Dermis microvascular lymphatic vessel endothelial cell (primary cell): ENCODE results near the gene RPUSD4. TPM values are rescaled to one million over a fixed set of nuclear protein-coding genes. Genes with fewer than 3 reads are reported as not detected.

Source experiments
- DNase-seq, 2 donors: peaks; one replicate each; pipeline versions ENCODE4 v3.0.0 to v3.0.0-alpha.2; 2010; ENCODE audit warnings: low read depth in 2 of 2
- total RNA-seq: library from RNA; depleted of rRNA; stranded (reverse); fragments of >200 nt; gene quantifications from 2 replicates; pipeline ENCODE4 v1.2.1, GENCODE V29; 2014

Gene RPUSD4
- total RNA-seq, 1 donor from 2014 or later = 31.2 TPM

DNA sequence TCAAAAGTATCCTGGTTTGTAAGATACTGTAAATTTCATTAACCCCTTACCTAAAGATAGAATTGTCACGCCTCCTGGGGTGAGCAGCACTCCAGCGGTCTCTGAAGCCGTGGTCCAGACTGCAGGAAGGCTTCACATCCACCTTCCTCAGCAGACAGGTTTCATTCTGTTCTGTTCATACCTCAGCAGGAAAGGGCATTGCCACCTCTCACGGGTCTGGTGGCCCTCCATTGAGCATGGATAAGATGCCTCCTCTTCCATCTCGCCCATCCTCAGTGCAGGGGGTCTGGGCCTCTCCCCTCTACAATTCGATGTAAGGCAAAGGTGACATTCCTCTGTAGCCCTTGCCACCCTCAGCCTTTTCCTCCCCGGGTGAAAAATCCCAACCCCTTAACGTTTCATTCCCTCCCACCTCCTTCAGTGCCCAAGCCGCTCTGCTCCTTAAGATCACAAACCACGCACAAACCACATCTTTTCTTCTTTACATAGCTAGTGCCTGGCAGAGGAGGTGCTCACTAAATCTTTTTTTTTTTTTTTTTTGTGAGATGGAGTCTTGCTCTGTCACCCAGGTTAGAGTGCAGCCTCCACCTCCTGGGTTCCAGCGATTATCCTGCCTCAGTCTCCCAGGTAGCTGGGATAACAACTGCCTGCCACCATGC is 28.5 kb downstream of the RPUSD4 start:
- DNase-seq = no peak

GRCh38 chr11:126181939-126182730 is 29.3 kb downstream of the RPUSD4 start:
- DNase-seq = no peak

DNA sequence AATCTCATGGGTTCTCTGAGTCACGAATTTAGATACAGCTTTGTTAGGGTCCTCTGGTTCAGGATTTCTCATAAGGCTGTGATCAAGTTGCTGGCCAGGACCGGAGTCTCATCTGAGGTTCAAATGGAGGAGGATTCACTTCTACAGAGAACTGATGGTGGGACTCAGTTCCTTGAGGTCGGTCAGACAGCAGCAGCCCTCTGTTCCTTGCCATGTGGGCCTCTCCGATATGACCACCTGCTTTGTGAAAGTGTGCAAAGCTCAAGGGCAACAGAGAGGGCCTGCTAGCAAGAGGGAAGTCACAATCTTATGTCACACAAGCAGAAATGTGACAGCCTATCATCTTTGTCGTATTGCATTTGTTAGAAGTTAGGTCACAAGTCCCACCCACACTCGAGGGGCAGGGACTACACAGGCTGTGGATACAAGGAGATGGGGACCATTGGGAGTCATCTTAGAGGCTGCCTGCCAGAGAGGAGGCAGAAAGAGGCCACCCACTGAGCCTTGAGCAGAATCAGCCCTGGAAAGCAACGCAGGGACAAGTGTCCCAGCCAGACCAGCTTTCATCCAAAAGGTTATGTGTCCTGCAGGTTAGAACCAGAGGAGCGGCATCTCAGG is 34.5 kb downstream of the RPUSD4 start:
- DNase-seq = no peak

- peak in 1 of 2 donors; percentile 24 for DNase-seq
Observed at GRCh38 chr11:126175393-126175792, 36.1 kb downstream of the RPUSD4 start.

GRCh38 chr11:126174816-126175215 is 36.6 kb downstream of the RPUSD4 start:
- no peak for DNase-seq

- DNase-seq = no peak
Observed at GRCh38 chr11:126173257-126173656, 38.2 kb downstream of the RPUSD4 start.

DNA sequence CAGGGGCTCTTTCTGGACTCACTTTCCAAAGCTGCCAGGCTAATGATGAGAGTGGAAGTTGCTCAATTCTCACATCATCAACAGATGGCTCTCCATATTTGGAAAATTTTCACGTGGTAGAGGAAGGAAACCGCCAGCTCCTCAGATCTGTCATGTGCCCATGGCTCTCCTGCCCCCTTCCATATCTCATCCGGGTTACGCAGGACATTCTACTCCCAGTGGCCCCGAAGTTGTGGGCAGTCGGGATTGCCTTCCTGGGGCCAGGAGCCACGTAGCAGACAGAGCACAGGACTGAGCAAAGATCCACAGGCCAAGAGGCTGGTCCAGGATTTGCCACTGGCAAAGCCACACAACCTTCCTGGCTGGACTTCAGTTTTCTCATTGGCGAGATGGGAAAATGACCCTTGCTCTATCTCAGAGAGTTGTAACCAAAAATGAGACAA is 38.8 kb downstream of the RPUSD4 start:
- DNase-seq = peak in 1 of 2 donors; percentile 43

DNA sequence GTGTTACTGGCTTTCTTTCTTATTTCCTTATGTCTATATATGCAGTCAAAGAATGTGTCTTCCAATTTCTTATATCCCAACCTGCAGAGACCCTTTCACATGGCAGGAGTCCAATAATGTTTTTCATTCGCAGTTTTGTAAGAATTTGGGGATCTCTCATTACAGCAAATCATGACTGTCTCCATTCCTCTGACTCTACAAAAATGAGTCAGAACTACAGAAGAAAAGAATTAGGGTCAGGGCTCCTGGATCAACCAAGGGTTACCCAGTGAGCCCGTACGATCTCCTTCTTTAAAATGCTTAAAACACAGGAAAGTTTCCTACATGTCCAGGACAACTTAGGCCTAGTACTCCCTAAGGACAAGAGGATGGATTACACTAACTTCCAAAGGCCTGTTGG is 42.2 kb downstream of the RPUSD4 start:
- no peak for DNase-seq

GRCh38 chr11:126167488-126167887 is 44.0 kb downstream of the RPUSD4 start:
- DNase-seq = no peak

GRCh38 chr11:126166413-126166812 is 45.0 kb downstream of the RPUSD4 start:
- no peak for DNase-seq

GRCh38 chr11:126165757-126166156 is 45.7 kb downstream of the RPUSD4 start:
- DNase-seq = no peak

GRCh38 chr11:126165311-126165720 is 46.1 kb downstream of the RPUSD4 start:
- no peak for DNase-seq

- DNase-seq = no peak
Observed at GRCh38 chr11:126164781-126165180, 46.7 kb downstream of the RPUSD4 start.

DNA sequence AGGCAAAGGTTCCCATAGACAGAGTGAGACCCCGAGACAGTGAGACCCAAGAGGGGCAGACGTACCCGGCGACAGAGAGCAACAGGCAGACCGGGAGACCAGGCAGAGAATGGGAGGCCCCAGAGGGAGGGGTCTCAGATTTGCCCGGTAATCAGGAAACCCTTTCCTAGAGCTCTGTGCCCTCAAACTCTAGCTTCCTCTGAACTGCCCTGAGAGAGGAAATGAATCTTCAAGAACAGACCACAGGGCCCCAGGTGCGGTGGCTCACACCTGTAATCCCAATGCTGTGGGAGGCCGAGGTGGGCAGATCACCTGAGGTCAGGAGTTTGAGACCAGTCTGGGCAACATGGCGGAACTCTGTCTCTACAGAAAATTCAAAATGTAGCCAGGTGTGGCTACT is 47.7 kb downstream of the RPUSD4 start:
- no peak for DNase-seq

GRCh38 chr11:126163074-126163700 is 48.3 kb downstream of the RPUSD4 start:
- DNase-seq = no peak

DNA sequence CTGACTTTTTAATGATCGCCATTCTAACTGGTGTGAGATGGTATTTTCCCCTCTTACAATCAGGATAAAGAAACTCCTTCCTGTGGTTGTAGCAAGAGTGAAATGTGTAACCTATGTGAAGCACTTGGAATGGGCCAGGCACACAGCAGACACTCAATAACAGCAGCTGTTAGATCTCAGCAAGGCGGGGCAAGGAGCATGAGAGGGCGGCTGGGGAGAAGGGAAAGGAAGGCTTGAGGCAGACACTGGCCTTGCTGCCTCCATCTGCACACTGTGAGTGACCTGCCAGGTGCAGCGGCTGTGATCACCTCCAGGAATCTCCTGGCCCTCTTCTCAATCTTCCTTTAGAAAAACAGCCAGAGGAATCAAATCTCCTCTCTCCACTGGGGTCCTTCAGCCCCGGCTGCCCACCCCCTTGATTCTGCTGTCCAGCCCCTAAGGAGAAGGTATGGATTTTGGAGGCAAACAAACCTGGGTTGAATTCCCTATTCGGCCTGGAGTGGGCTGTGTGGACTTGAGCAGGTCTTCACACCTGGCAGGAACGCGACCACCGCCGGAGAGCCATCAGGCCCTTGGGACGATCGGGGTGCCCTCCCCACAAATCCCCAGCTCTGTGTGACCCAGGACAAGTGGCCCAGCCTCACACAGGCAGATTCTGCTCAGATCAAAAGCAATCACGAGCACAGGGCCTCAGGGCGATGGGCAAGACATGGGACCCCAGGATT is 49.0 kb downstream of the RPUSD4 start:
- DNase-seq = no peak

DNA sequence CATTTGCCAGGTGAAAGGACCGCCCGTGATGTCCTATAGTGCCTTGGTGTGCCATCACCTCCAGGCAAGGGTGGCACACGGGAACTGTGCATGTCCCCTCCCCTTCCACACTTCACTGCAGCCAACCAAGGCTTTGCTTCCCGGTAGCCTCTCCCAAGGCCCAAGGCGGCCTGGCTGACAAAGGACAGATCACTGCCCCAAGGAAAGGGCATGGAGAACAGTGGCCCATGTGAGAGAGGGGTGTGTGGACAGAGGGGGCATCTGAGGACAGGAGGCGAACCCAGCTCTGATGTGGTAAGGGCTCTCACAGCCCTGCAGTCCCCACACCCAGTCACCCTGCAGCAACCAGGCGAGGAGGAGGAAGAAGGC is 50.4 kb downstream of the RPUSD4 start:
- no peak for DNase-seq

- no peak for DNase-seq
Observed at GRCh38 chr11:126160345-126161022, 51.0 kb downstream of the RPUSD4 start.

DNA sequence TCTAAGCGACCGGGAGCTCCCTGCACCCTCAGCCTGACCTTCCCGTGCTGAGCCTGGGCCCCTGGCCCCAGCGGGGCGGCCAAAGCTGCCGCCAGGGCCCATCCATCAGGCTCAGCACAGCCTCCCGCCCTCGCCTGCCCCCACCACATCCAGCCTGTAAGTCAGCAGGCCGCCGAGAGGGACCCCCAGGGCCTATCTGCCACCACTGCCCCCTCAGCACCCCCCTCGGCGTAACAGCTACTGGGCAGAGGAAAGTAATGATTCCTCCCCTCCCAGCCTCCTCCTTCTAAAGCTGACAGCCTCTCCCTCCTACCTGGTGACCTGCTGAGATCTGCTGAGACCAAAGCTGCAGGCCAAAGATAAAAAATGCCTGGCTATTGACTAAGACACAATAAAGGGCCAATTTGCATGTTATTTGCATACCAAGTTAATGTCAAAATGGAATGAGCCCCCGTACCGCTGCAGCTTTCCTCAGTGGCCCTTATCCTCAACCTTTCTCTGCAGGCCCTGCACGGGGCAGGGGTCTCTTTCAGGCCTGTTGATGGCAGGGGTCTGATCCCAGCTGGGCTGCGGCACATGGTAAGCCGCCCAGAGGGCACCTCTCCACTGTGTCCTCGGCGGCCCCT is 51.6 kb downstream of the RPUSD4 start:
- DNase-seq = no peak

DNA sequence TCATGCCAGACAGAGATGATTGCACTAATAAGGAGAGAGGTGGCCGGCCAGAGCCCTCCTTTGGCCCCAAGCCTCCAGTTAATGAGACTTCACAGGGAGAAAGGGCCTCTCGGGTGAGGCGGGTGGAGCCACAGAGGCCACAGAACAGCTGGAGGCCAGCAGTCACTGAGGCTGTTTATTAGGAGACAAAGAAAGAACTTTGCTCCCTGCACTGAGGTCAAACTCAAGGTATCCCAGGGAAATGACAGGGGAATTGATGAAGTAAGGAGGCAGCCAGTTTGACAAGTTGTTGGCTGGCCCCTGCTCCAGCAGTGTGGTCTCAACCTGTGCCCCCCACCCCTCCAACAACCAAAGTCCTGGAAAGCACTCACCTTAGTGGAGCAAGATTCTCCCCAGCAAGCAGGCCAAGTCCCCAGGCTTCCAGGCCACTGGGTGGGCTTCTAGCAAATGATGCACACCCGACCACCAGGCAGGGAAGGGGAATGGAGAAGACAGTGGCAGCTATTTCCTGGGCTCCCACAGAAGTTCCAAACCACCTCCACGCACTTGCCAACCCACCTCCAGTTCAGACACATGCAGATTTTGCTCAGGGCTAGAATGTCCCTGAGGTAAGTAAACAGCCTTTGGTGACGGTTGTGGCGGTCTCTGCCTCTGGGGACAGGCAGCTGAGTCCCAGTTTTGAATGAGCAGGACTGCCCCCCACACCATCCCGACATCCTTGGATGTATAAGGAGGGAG is 53.2 kb downstream of the RPUSD4 start:
- no peak for DNase-seq
